CD8-positive, alpha-beta memory T cell (primary cell): ENCODE data around the gene FAM120A. TPM values are rescaled to one million over a fixed set of nuclear protein-coding genes. Genes with fewer than 3 reads are reported as not detected.

Experiments
- CTCF ChIA-PET: fragments of 350-600 bp; sonication (Branson Sonifier 250); formaldehyde crosslinking; loops from one replicate; lab custom pipeline; 2021; ENCODE audit warnings: antibody characterized with exemption; lab: Charles Lee
- POLR2A ChIA-PET: fragments of 350-600 bp; sonication (Branson Sonifier 250); formaldehyde crosslinking; loops from one replicate; lab custom pipeline; 2021; ENCODE audit warnings: antibody characterized with exemption; lab: Charles Lee
- DNase-seq, 5 donors: peaks; one replicate each; pipeline versions ENCODE4 v3.0.0 to v3.0.0-alpha.2; 2020 to 2022; ENCODE audit warnings: mixed read lengths in 1 of 5
- H3K27ac ChIP-seq: one replicate; pipeline ENCODE4 v1.7.0; 2013; ENCODE audit warnings: low read depth, mild to moderate bottlenecking, low read length, moderate library complexity
- H3K27me3 ChIP-seq: 2 replicates; pipeline ENCODE4 v1.7.0; 2013; ENCODE audit warnings: low read length, mild to moderate bottlenecking; ENCODE audit not compliant: insufficient read depth, poor library complexity, severe bottlenecking
- H3K36me3 ChIP-seq: 2 replicates; pipeline ENCODE4 v1.7.0; 2013; ENCODE audit warnings: mild to moderate bottlenecking, low read length, moderate library complexity; ENCODE audit not compliant: insufficient read depth
- H3K4me1 ChIP-seq: 2 replicates; pipeline ENCODE4 v1.7.0; 2013; ENCODE audit warnings: mild to moderate bottlenecking, low read length, moderate library complexity; ENCODE audit not compliant: insufficient read depth
- H3K4me3 ChIP-seq: 2 replicates; pipeline ENCODE4 v1.7.0; 2013; ENCODE audit warnings: mild to moderate bottlenecking, low read length
- H3K9me3 ChIP-seq: 2 replicates; pipeline ENCODE4 v1.7.0; 2013; ENCODE audit warnings: mild to moderate bottlenecking, low read length
- H3K27ac Mint-ChIP-seq, 8 donors: one replicate each; pipeline ENCODE4 v1.8.0; 2020 to 2021; ENCODE audit warnings: mixed read lengths in 8 of 8, mild to moderate bottlenecking in 6 of 8, inconsistent platforms in 3 of 8, moderate library complexity in 3 of 8
- H3K27me3 Mint-ChIP-seq, 2 donors: one replicate each; pipeline ENCODE4 v1.8.0; 2020 to 2021; ENCODE audit warnings: mixed read lengths in 2 of 2, mild to moderate bottlenecking in 1 of 2, moderate library complexity in 1 of 2
- H3K36me3 Mint-ChIP-seq, 3 donors: one replicate each; pipeline ENCODE4 v1.8.0; 2020 to 2021; ENCODE audit warnings: mixed read lengths in 3 of 3, inconsistent platforms in 1 of 3, mild to moderate bottlenecking in 1 of 3
- H3K4me1 Mint-ChIP-seq, 3 donors: one replicate each; pipeline ENCODE4 v1.8.0; 2020 to 2021; ENCODE audit warnings: mixed read lengths in 3 of 3, inconsistent platforms in 1 of 3, mild to moderate bottlenecking in 1 of 3
- H3K4me3 Mint-ChIP-seq, 7 donors: one replicate each; pipeline ENCODE4 v1.8.0; 2020 to 2021; ENCODE audit warnings: mixed read lengths in 7 of 7, mild to moderate bottlenecking in 6 of 7, moderate library complexity in 4 of 7, inconsistent platforms in 2 of 7
- H3K9me3 Mint-ChIP-seq, 5 donors: one replicate each; pipeline ENCODE4 v1.8.0; 2020 to 2022; ENCODE audit warnings: mixed read lengths in 5 of 5, mild to moderate bottlenecking in 3 of 5, moderate library complexity in 2 of 5, inconsistent platforms in 1 of 5
- polyA plus RNA-seq: library from polyadenylated mRNA; unstranded; fragments of 300-500 nt; fragmentation: Illumina TruSeq; gene quantifications from one replicate; pipeline ENCODE4 v1.2.3, GENCODE V29; 2021
- total RNA-seq, 2 experiments: library from RNA; stranded (reverse); gene quantifications; one replicate each; pipeline ENCODE4 v1.2.3, GENCODE V29; 2021

FAM120A gene
- total and polyA plus RNA-seq, 3 experiments from 2014 or later: 16.0 to 142 (median 140) TPM

DNA sequence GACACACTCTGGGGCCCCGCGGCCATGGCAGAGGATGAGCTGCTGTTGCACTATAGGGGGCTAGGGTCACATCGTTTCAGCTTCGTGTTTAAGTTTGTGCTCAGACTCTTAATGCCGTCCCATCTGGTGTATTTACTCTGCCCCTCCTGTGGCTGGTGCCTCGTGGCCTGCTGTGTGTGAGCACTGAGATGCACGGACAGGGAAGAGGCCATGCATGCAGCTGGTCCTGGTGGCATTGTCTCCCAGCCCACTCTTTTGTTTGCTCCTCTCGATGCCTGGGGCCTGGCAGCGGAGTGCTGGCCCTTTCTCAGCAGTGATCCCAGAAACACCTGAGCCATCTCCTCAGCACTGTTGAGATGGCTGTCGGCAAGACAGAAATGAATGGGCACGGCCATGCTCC is 94.9 kb downstream of the FAM120A start:
- POLR2A ChIA-PET: no interaction called here
- no peak overlapping the region for H3K4me3 Mint-ChIP-seq
- CTCF ChIA-PET: interaction anchor here (2.0 kb wide), 1 partner anchor 20 kb away, joined by 6 read pairs; no protein-coding TSS in a partner anchor

DNA sequence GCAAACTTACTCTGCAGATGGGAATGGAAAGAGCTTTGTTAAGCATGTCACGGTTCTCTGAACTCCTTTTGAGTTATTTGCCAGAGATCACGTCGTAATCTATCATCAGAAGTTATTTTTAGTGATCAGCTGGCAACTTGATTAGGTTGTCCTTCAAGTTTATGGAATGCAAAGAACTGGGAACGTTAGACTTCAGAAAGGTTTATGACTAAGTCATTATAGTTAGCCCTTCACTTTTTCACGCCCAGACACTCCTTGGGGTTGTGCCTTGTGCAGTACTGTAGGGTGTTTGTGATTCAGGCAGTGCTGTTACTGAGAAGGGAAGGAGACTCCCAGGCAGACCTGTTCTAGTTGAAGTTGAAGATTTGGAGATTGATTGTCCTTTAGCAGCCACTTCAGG is 98.1 kb downstream of the FAM120A start:
- no peaks in the 10 kb centered on the region for H3K9me3 ChIP-seq
- H3K27ac ChIP-seq: no peak overlapping the region
- H3K27me3 Mint-ChIP-seq: no peaks in the 10 kb centered on the region
- peak overlapping the region in 3 of 8 donors; percentile 26 to 38 (median 36) for H3K27ac Mint-ChIP-seq
- peaks cover 0 to 81% (median 13%) of the 10 kb centered on the region in 3 donors for H3K36me3 Mint-ChIP-seq
- H3K4me3 ChIP-seq: no peak overlapping the region
- H3K4me3 Mint-ChIP-seq: no peak overlapping the region
- peaks cover 35% of the 10 kb centered on the region for H3K36me3 ChIP-seq
- no peaks in the 10 kb centered on the region for H3K9me3 Mint-ChIP-seq
- peaks cover 0 to 7% (median 1%) of the 10 kb centered on the region in 3 donors for H3K4me1 Mint-ChIP-seq
- DNase-seq: no peak
- POLR2A ChIA-PET: no interaction called here
- H3K4me1 ChIP-seq: no peaks in the 10 kb centered on the region
- CTCF ChIA-PET: interaction anchor here (0.8 to 1.6 kb wide), 2 partner anchors 17 to 30 kb away, joined by 3 to 6 read pairs; no protein-coding TSS in a partner anchor
- no peaks in the 10 kb centered on the region for H3K27me3 ChIP-seq

More for the DNA sequence above, 94.9 kb downstream of the FAM120A start:
- Mint-ChIP-seq H3K27ac (no peak overlapping the region), H3K9me3 (no peaks in the 10 kb centered on the region), H3K4me1 (peaks cover 0 to 7% (median 1%) of the 10 kb centered on the region in 3 donors), H3K36me3 (peaks cover 0 to 81% (median 11%) of the 10 kb centered on the region in 3 donors), H3K27me3 (no peaks in the 10 kb centered on the region)
- no peak overlapping the region for H3K4me3 ChIP-seq
- no peak overlapping the region for H3K27ac ChIP-seq
- H3K27me3 ChIP-seq: no peaks in the 10 kb centered on the region
- no peaks in the 10 kb centered on the region for H3K9me3 ChIP-seq
- H3K4me1 ChIP-seq: no peaks in the 10 kb centered on the region
- H3K36me3 ChIP-seq: peaks cover 18% of the 10 kb centered on the region
- DNase-seq: no peak

GRCh38 chr9:93552923-93553322 is 101.4 kb downstream of the FAM120A start:
- H3K27ac Mint-ChIP-seq: peak overlapping the region in 2 of 8 donors; percentile 3 to 36
- H3K9me3 ChIP-seq: no peaks in the 10 kb centered on the region
- no peaks in the 10 kb centered on the region for H3K4me1 ChIP-seq
- H3K36me3 Mint-ChIP-seq: peaks cover 0 to 86% (median 14%) of the 10 kb centered on the region in 3 donors
- ChIA-PET POLR2A (no interaction called here), CTCF (no interaction called here)
- no peak overlapping the region for H3K4me3 Mint-ChIP-seq
- no peaks in the 10 kb centered on the region for H3K4me1 Mint-ChIP-seq
- no peaks in the 10 kb centered on the region for H3K27me3 Mint-ChIP-seq
- H3K9me3 Mint-ChIP-seq: no peaks in the 10 kb centered on the region
- no peaks in the 10 kb centered on the region for H3K27me3 ChIP-seq
- no peak for DNase-seq
- no peak overlapping the region for H3K4me3 ChIP-seq
- peaks cover 34% of the 10 kb centered on the region for H3K36me3 ChIP-seq
- H3K27ac ChIP-seq: no peak overlapping the region

DNA sequence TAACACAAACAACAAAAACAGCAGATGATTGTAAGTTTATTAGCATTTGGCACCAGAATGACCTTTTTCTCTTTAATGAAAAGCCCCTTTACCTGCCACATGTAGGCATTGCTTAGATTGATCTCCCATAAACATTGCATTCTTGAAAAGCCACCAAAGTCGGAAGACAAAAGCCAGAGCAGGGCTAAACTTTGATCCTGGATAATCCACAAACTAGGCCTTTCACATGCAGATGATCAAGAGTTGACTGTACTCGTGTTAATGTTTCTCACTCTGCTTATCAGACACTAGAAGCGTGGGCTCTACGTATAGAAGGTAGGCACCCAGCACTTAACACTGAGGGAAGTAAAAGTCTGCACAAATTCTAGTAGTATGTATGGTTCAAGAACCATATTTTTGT is 103.9 kb downstream of the FAM120A start:
- CTCF ChIA-PET: interaction anchor here (2.7 kb wide), 1 partner anchor 11 kb away, joined by 17 read pairs; no protein-coding TSS in a partner anchor
- Histone ChIP-seq H3K27me3 (no peaks in the 10 kb centered on the region), H3K36me3 (peaks cover 52% of the 10 kb centered on the region), H3K27ac (no peak overlapping the region), H3K4me1 (no peaks in the 10 kb centered on the region), H3K9me3 (no peaks in the 10 kb centered on the region), H3K4me3 (no peak overlapping the region)
- H3K4me3 Mint-ChIP-seq: no peak overlapping the region
- POLR2A ChIA-PET: no interaction called here
- peak overlapping the region in 2 of 8 donors; percentile 11 to 43 for H3K27ac Mint-ChIP-seq
- DNase-seq: no peak
- H3K4me1 Mint-ChIP-seq: no peaks in the 10 kb centered on the region
- H3K27me3 Mint-ChIP-seq: no peaks in the 10 kb centered on the region
- no peaks in the 10 kb centered on the region for H3K9me3 Mint-ChIP-seq
- H3K36me3 Mint-ChIP-seq: peaks cover 0 to 90% (median 15%) of the 10 kb centered on the region in 3 donors

DNA sequence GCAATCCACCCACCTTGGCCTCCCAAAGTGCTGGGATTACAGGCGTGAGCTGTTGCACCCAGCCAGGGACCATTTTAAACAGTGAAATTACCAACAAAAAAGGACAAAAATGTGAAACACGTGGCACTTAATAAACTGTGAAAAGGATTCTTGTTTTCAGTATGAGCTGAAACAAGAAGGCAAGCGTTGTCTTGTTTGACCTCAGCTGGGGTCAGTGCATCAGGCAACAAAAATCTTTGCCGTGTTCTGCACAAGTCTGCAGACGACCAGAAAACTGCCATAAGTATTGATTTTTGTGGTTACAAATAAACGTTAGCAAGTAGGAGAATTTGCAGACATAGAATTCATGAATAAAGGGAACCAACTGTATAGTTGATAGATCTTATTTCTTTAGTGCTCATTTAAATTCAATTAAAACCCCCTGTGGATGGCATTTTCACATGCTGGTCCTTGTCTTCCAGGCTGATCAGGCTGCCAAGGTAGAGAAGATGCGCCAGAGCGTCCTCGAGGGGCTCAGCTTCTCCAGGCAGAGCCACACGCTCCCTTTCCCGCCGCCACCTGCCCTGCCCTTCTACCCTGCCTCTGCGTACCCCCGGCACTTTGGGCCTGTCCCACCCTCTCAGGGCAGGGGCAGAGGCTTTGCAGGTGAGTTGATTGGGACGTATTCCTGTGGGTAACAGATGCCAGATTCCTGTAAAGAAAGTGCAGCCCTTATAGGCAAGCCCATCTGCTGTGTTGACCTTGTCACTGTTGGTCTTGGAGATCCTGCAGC is 106.1 kb downstream of the FAM120A start:
- ChIA-PET POLR2A (interaction anchor here (0.7 kb wide), 1 partner anchor 45 kb away, joined by 9 read pairs; no protein-coding TSS in a partner anchor), CTCF (interaction anchor here (2.7 kb wide), 1 partner anchor 9 kb away, joined by 17 read pairs; no protein-coding TSS in a partner anchor)
- H3K4me3 Mint-ChIP-seq: no peak overlapping the region
- H3K27ac Mint-ChIP-seq: peak overlapping the region in 2 of 8 donors; percentile 17 to 74
- H3K9me3 Mint-ChIP-seq: no peaks in the 10 kb centered on the region
- no peak for DNase-seq
- H3K36me3 Mint-ChIP-seq: peaks cover 0 to 84% (median 18%) of the 10 kb centered on the region in 3 donors
- Histone ChIP-seq H3K4me3 (no peak overlapping the region), H3K27ac (no peak overlapping the region), H3K9me3 (no peaks in the 10 kb centered on the region), H3K4me1 (no peaks in the 10 kb centered on the region), H3K27me3 (no peaks in the 10 kb centered on the region), H3K36me3 (peaks cover 47% of the 10 kb centered on the region)
- no peaks in the 10 kb centered on the region for H3K4me1 Mint-ChIP-seq
- no peaks in the 10 kb centered on the region for H3K27me3 Mint-ChIP-seq

GRCh38 chr9:93558503-93558902 is 107.0 kb downstream of the FAM120A start:
- H3K27ac Mint-ChIP-seq: peak overlapping the region in 4 of 8 donors; percentile 8 to 32 (median 23)
- Histone ChIP-seq H3K9me3 (no peaks in the 10 kb centered on the region), H3K27me3 (no peaks in the 10 kb centered on the region), H3K4me1 (no peaks in the 10 kb centered on the region), H3K4me3 (no peak overlapping the region), H3K36me3 (peaks cover 47% of the 10 kb centered on the region), H3K27ac (no peak overlapping the region)
- POLR2A ChIA-PET: no interaction called here
- no peaks in the 10 kb centered on the region for H3K27me3 Mint-ChIP-seq
- H3K36me3 Mint-ChIP-seq: peaks cover 0 to 83% (median 21%) of the 10 kb centered on the region in 3 donors
- H3K4me1 Mint-ChIP-seq: no peaks in the 10 kb centered on the region
- DNase-seq: no peak
- CTCF ChIA-PET: no interaction called here
- H3K9me3 Mint-ChIP-seq: no peaks in the 10 kb centered on the region
- H3K4me3 Mint-ChIP-seq: no peak overlapping the region

- no peak overlapping the region for H3K4me3 Mint-ChIP-seq
- H3K36me3 Mint-ChIP-seq: peaks cover 0 to 82% (median 21%) of the 10 kb centered on the region in 3 donors
- H3K27ac Mint-ChIP-seq: peak overlapping the region in 2 of 8 donors; percentile 31 to 69
- peaks cover 46% of the 10 kb centered on the region for H3K36me3 ChIP-seq
- ChIA-PET POLR2A (interaction anchor here (0.6 kb wide), 1 partner anchor 1330 kb away, joined by 4 read pairs; no protein-coding TSS in a partner anchor), CTCF (interaction anchor here (1.6 kb wide), 1 partner anchor 108 kb away, joined by 4 read pairs; the partner anchor contains the start of gene FAM120AOS)
- no peaks in the 10 kb centered on the region for H3K9me3 Mint-ChIP-seq
- no peak for DNase-seq
- peaks cover 1% of the 10 kb centered on the region for H3K4me1 ChIP-seq
- H3K4me1 Mint-ChIP-seq: peaks cover 2 to 5% (median 4%) of the 10 kb centered on the region in 3 donors
- no peaks in the 10 kb centered on the region for H3K9me3 ChIP-seq
- no peak overlapping the region for H3K4me3 ChIP-seq
- H3K27me3 ChIP-seq: no peaks in the 10 kb centered on the region
- H3K27me3 Mint-ChIP-seq: no peaks in the 10 kb centered on the region
- H3K27ac ChIP-seq: no peak overlapping the region
Observed at GRCh38 chr9:93560991-93561390, 109.5 kb downstream of the FAM120A start.

- Histone ChIP-seq H3K36me3 (peaks cover 46% of the 10 kb centered on the region), H3K4me1 (peaks cover 10% of the 10 kb centered on the region), H3K4me3 (no peak overlapping the region), H3K9me3 (no peaks in the 10 kb centered on the region), H3K27ac (no peak overlapping the region), H3K27me3 (no peaks in the 10 kb centered on the region)
- Mint-ChIP-seq H3K4me3 (no peak overlapping the region), H3K27me3 (no peaks in the 10 kb centered on the region), H3K27ac (peak overlapping the region in 2 of 8 donors; percentile 3 to 20), H3K4me1 (peaks cover 8 to 14% (median 13%) of the 10 kb centered on the region in 3 donors), H3K36me3 (peaks cover 0 to 71% (median 17%) of the 10 kb centered on the region in 3 donors), H3K9me3 (no peaks in the 10 kb centered on the region)
- ChIA-PET CTCF (no interaction called here), POLR2A (interaction anchor here (0.6 kb wide), 1 partner anchor 534 kb away, joined by 3 read pairs; no protein-coding TSS in a partner anchor)
- DNase-seq: no peak
Observed at GRCh38 chr9:93562157-93562556, 110.7 kb downstream of the FAM120A start.
